IPS-18c (cell line): ENCODE data around the gene CCDC24.

Experiments used
- H3K4me3 ChIP-seq: 2 replicates; pipeline ENCODE4 v1.7.0; 2013; ENCODE audit warnings: low read depth, mild to moderate bottlenecking, low read length, moderate library complexity; ENCODE audit not compliant: insufficient read depth
- H3K9me3 ChIP-seq: one replicate; pipeline ENCODE4 v1.6.1; 2013; ENCODE audit warnings: mild to moderate bottlenecking, low read length, moderate library complexity; ENCODE audit not compliant: control insufficient read depth, insufficient read depth

The CCDC24 gene

DNA sequence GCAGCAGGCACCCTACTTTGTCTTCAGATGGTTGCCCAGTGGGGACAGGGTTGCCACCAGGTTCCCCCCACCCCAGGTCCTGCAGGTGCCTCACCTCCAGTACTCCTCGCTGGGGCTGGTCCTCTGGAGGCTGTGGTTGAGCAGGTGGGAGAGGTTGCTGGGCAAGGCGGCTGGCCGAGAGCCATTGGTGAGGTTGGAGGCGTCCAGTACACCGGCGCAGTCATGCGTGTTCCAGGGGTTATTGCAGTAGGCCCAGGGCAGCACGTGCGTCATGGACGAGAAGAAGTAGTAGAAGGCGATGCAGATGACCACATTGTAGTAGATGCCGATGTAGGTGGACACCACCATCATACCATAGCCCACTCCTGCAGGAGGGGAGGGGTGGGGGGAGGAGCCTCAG, 16.9 kb downstream of the CCDC24 start:
- no peak overlapping the region for H3K4me3 ChIP-seq
- no peaks in the 10 kb centered on the region for H3K9me3 ChIP-seq

- Histone ChIP-seq H3K4me3 (no peak overlapping the region), H3K9me3 (no peaks in the 10 kb centered on the region)
Measured at GRCh38 chr1:44010935-44011471, 19.6 kb downstream of the CCDC24 start.

GRCh38 chr1:44012404-44012803, 21.0 kb downstream of the CCDC24 start:
- Histone ChIP-seq H3K9me3 (no peaks in the 10 kb centered on the region), H3K4me3 (no peak overlapping the region)

GRCh38 chr1:44012941-44013609, 21.7 kb downstream of the CCDC24 start:
- Histone ChIP-seq H3K4me3 (no peak overlapping the region), H3K9me3 (no peaks in the 10 kb centered on the region)

DNA sequence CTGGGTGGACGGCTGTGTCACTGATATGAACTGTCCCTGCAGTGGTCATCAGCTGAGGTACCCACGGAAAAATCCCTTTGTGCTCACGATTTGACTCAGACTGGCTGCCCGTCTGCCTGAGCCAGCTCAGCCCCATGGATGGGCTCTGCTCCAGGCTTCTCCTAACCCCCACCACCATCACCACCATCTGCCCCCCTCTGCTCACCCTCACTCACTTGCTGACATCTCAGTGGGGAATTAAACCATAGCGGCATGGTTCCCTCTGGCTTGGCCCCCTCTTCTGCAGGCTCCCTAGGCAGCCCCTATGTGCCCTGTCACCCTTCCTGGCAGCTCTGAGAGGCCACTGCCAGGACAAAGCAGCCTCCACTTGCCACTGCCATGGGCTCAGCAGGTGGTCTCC, 22.6 kb downstream of the CCDC24 start:
- Histone ChIP-seq H3K4me3 (no peak overlapping the region), H3K9me3 (no peaks in the 10 kb centered on the region)

- H3K9me3 ChIP-seq: no peaks in the 10 kb centered on the region
- no peak overlapping the region for H3K4me3 ChIP-seq
Measured at GRCh38 chr1:44014365-44015104, 23.1 kb downstream of the CCDC24 start.

DNA sequence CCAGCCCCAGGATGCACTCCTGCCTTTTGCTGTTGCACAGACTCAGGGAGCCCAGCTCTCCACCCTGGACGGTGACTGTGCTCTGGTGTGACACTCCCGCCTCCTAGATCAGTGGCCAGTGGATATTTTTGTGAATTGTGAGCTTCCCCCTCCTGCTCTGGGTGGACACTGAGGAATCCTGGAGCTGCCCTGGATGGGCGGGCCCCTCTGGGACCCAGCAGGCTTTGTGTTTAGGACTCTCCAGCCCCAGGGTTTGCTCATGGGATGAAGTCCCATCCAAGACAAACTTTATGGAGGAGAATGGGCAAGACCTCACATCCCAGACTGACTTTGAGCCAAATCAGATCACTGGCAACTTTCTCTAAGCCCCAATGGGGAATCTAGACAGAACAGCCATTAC, 23.8 kb downstream of the CCDC24 start:
- H3K4me3 ChIP-seq: no peak overlapping the region
- no peaks in the 10 kb centered on the region for H3K9me3 ChIP-seq

DNA sequence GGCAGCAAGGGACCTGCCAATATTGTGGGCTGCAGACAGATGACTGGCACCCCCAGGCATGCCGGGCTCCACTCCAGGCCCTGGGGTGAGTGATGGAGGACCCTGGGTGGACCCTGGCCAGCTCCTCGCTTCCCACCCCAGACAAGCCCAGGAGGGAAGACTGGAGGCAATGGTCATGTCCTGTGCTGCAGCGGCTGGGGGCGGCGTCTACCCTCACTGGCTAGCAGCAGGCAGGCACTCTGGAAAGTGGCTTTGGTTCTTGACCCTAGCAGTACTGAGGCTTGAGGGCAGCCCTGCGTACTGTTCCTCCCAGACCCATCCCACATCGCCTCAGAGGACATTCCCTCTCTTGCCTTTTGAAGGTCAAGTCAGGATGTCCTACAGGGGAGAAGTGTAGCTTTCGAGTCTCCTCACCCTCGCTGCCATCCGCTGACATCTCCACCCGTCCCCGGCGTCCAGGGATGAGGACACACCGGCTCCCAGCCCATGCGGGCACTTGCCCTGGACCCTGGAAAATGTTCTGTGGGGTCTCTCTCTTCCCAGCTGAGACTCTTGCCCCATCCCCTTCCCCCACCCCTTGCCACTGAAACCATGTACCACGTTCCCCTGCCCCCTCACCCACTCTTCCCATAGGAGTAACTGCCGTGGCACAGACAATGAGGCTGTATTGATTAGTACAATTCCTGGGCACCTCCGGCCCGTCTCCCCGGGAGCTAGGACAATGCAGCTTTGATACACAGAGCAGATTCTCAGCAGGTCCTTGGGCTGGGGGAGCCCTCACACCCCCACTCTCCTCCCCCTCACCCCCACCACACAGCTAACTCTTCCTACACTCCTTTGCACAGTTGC, 24.9 kb downstream of the CCDC24 start:
- Histone ChIP-seq H3K4me3 (no peak overlapping the region), H3K9me3 (no peaks in the 10 kb centered on the region)

DNA sequence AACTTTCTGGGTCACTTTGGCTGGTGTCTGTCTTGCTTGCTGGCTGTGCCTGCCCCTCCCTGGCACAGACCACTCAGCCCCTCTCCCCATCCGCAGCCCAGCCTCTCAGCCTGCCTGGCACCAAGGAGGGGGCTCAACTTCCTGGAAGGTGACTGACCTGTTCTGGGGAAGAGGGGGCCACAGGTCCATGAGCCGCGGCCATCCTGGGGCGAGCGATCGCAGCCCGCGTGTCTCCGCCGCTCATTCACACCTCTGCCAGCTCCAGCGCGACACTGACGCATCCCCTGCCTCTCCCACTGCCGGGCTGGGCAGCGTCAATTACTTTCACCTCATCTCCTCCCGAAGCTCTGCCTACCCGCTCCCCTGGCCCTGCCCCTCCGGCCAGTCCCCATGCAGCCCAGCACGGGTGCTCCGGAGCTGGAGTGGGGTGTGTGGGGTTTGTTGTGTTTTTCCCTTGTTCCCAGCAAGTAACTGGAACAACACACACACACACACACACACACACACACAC, 25.5 kb downstream of the CCDC24 start:
- Histone ChIP-seq H3K4me3 (no peak overlapping the region), H3K9me3 (no peaks in the 10 kb centered on the region)

DNA sequence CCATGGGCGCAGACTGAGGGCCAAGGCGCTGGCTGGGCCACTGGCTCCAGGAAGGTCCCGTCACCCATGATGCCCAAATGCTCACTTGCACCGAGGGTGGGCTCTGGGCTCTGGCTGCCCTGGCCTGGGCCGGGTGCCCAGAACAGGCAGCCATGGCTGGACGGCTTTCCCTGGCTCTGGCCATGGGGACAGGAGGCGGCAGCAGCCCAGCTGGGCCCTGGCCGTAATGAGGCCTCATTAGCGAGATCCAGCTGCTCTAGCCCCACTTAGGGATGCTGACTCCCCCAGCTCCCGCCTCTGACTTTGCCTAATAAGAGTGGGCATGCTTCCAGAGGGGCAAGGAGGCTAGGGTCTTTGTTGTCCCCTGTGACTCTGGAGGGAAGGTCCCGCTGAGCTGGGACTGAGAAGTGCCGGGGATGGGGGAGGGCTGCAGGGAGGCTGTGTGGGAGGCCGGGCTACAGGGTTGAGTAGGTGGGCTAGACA, 28.1 kb downstream of the CCDC24 start:
- Histone ChIP-seq H3K4me3 (no peak overlapping the region), H3K9me3 (no peaks in the 10 kb centered on the region)

DNA sequence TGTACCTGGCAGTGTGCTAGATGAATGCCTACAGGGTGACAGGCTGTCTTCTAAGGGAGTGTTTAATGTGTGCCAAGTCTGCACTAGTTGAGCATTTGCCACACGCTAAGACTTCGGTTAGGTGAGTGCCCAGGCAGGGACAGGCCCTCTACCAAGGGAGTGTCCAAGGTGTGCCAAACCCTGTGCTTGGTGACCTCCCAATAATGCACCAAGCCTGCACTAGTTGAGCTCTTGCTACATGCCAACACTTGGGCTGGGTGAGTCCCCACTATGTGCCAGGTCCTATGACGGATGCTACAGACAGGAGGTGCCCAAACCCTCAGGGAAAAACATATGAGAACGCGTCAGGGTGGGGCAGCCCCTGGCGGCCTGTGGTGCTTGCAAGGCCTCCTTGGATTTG, 29.1 kb downstream of the CCDC24 start:
- no peak overlapping the region for H3K4me3 ChIP-seq
- no peaks in the 10 kb centered on the region for H3K9me3 ChIP-seq

GRCh38 chr1:44021156-44021555, 29.8 kb downstream of the CCDC24 start:
- no peak overlapping the region for H3K4me3 ChIP-seq
- H3K9me3 ChIP-seq: no peaks in the 10 kb centered on the region

- H3K4me3 ChIP-seq: no peak overlapping the region
- H3K9me3 ChIP-seq: no peaks in the 10 kb centered on the region
Measured at GRCh38 chr1:44021581-44022321, 30.4 kb downstream of the CCDC24 start.

DNA sequence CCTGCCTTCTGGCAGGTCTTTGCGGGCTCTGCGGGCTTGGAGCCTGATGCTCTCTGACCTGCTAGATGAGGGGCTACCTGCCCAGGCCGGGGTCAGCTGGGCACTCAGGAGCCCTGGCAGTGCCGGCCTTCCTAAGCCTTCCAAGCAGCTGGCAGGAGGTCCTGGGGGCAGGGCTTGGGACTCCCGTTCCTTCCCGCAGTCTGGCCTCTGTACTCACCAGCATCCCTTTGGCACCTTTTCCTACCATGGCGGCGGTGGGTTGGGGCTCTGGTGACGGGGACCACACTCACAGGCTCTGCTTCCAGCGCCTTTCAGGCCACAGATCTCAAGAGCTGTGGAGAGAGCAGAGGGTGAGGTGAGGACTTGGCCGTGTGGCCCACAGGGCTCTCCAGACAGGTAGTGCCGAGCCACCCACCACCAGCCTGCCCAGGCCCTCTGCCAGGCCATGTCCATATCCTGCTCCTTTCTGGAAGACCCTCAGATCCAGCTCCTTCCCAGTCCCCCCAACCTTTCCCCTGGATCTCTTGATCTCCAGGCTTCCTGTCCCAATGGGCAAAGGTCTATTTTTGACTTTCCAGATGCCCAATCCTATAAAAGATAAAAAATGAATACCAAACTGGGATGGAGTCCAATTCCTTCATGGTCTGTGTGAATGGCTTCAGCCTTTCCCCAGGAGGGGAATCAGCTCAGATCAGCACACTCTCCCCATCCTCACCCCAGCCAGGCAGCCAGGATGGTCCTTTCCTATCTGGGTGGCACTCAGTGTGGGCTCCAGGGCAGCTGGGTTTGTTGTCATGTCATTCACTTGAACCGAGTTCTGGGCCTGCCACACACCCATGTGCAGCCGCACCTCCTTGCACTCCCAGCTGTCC, 32.9 kb downstream of the CCDC24 start:
- Histone ChIP-seq H3K9me3 (no peaks in the 10 kb centered on the region), H3K4me3 (no peak overlapping the region)

- no peak overlapping the region for H3K4me3 ChIP-seq
- H3K9me3 ChIP-seq: no peaks in the 10 kb centered on the region
Measured at GRCh38 chr1:44024903-44025525, 33.6 kb downstream of the CCDC24 start.

DNA sequence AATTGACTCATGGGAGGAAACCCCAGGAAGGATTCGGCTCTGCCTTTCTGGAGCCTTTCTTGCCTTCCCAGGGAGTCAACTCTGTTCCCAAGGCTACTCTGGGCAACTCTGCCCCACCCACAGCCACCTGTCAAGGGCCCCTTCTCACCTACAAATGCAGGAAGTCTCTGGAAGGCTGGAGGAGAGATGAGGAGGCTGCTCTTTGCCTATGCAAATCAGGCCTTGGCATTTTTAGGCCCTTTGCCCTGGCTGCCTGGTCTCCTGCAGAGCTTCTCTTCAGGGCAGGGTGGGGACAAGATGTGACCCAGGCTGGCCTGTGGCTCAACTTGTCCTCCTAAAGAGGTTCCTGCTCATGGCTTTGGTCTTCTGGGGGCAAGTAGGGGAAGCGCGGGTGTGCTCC, 34.4 kb downstream of the CCDC24 start:
- no peak overlapping the region for H3K4me3 ChIP-seq

More for the DNA sequence above, 34.4 kb downstream of the CCDC24 start:
- no peaks in the 10 kb centered on the region for H3K9me3 ChIP-seq
